Stimulated activated naive CD4-positive, alpha-beta T cell treated with Interleukin-2 at 50 U/mL for 16 hours (primary cell): ENCODE data around the gene EPHB6.
A peak's percentile ranks its signal among the peaks of the same experiment; 100 is the strongest.

Experiments used
- DNase-seq: peaks from one replicate; lab custom pipeline; 2025; lab: John Stamatoyannopoulos, UW

Gene EPHB6, protein sequence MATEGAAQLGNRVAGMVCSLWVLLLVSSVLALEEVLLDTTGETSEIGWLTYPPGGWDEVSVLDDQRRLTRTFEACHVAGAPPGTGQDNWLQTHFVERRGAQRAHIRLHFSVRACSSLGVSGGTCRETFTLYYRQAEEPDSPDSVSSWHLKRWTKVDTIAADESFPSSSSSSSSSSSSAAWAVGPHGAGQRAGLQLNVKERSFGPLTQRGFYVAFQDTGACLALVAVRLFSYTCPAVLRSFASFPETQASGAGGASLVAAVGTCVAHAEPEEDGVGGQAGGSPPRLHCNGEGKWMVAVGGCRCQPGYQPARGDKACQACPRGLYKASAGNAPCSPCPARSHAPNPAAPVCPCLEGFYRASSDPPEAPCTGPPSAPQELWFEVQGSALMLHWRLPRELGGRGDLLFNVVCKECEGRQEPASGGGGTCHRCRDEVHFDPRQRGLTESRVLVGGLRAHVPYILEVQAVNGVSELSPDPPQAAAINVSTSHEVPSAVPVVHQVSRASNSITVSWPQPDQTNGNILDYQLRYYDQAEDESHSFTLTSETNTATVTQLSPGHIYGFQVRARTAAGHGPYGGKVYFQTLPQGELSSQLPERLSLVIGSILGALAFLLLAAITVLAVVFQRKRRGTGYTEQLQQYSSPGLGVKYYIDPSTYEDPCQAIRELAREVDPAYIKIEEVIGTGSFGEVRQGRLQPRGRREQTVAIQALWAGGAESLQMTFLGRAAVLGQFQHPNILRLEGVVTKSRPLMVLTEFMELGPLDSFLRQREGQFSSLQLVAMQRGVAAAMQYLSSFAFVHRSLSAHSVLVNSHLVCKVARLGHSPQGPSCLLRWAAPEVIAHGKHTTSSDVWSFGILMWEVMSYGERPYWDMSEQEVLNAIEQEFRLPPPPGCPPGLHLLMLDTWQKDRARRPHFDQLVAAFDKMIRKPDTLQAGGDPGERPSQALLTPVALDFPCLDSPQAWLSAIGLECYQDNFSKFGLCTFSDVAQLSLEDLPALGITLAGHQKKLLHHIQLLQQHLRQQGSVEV

DNA sequence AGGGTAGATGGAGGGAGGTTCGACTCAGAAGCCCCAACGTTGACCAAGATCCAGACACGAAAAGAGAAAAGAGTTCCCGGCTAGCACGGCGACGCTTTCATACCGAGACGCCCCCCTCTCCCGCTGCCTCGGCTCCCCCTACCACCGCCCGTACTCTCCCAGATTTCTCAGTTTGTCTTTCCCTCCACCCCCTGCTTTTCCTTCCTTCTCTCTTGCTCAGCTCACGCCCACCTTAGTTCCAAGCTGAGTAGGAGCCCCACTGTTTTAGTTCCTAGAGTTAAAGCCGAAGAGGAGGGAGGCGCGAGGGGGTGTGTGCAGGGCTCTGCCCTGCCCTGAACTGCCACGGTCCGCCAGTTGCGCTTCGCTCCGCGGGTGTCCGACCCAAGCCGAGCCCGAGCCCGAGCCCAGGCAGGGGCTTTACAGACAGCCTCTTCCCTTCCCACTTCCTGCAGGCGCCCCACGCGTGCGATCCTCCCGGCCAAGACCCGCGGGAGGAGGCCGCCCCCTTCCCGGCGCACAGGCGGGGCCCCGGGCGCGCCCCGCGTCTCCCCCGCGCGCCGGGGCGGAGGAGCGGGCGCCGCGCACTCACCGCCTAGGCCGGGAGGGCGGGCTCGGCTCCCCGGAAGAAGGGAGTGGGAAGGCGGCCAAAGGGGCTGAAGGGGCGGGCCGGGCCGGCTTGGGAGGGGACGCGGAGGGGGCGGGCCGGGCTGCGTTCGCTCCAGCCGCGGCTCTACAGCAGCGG lies at the start of gene EPHB6:
Gene EPHB6, plus strand, starts transcription at position 705 of the 742 bp plus-strand sequence. CDS start 8,152 bp downstream, outside the sequence.
- DNase-seq = peak; percentile 49

DNA sequence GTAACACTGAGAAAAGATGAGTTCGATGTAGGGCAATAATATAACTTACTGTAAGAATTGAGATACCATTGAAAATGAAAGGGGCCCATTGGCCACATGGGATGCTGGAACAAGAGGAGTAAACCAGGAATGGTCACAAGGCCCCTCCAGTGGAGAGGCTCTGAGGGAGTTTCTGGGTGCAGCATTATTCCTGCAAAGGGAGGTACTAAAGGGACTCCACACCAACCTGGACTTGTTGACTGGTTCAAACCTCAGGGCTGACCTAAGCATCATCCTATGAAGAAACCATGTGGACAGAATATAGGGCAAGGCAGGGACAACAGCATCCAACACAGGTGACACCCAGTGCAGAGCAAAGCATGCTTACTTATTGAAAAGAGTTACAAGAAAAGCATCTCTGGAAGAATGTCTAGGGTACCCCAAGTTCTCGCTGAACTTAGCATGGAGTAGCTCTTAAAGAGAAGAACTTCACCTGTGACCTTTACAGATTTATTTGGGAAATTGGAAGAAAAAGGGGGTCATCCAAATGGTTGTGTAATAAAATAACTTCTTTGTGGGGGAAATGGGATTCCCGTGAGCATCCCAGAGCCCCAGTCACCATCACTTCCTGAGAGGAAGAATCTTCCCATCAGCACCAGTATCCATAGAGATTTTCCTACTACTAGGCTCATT lies 49.4 kb upstream of the EPHB6 start:
- no peak for DNase-seq

DNA sequence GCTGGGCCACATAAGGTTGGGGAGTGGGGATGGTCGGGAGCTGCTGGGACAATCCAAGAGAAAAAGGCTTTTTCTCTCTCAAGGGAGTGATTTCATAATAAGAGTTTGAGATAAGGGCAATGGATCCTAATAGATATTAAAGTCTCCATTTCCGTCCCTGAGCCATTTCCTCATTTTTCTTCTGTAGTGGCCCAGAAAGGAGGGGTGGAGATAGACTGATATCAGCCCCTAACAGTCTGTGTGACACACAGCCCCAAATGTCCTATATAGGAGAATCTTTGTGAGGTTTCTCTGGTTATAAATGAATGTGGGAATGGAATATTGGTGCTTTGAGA lies 48.9 kb upstream of the EPHB6 start:
- no peak for DNase-seq

- DNase-seq = no peak
Observed at GRCh38 chr7:142806957-142807356, 47.9 kb upstream of the EPHB6 start.

GRCh38 chr7:142807855-142808460 lies 46.9 kb upstream of the EPHB6 start:
- peak; percentile 57 for DNase-seq

DNA sequence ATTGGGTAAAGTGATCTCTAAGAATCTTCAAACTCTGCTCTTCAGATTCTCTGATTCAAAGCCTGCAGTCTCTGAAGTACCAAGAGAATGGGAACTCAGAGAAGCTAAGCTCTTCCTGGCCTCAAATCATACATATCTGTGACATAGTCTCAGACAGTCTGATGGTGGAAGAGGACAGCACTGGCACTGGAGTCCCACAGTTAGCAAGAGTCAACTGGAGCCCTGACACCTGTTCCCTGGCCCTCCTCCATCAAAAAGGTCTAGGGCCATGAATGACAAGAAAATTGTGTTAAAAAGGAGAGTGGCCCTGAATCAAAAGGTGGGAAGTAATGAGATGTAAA lies 46.4 kb upstream of the EPHB6 start:
- no peak for DNase-seq

- DNase-seq = peak; percentile 95
Observed at GRCh38 chr7:142808802-142809583, 45.9 kb upstream of the EPHB6 start.

DNA sequence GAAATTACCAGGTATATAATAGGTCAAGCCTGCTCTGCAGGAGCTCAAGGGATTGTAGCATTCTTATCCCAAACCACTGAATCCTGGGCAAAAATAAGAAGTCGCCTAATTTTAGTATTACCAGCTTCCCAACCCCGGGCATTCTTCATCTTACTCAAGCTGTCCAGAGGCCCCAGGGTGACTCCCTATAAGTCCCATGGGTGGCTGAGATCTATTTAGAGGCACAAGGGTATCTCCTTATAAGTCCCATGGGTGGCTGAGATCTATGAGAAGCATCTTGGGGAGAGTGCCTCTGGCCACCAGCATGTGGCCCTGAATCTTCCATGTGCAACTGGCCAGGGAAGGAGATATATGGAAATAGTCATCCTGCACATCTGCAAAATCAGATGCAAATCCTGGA lies 45.2 kb upstream of the EPHB6 start:
- DNase-seq = no peak

DNA sequence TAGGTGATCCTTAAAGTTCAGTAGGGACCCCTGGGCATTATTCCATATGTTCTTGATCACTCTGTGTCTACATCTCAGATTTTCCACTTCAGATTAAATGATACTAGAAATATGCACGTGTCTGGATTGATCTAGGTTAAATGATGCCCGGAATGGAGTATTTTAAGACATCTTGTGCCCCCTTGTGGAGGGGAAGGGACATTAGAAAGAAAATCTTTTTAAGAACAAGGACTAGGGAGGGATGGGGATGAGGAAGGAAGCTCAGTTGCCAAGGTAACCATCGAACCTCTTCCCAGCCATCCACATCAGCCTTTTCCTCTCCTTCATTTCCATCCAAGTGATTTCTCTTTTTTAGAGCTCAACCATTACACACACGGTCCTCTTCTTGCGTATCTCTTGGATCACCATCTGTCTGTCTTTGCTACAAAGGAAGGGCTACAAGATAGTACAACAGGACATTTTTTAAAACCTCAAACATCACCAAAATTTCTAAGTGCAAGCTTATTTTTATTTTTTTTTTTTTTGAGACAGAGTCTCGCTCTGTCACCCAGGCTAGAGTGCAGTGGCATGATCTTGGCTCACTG lies 43.6 kb upstream of the EPHB6 start:
- no peak for DNase-seq

- no peak for DNase-seq
Observed at GRCh38 chr7:142812437-142813215, 42.2 kb upstream of the EPHB6 start.

- DNase-seq = no peak
Observed at GRCh38 chr7:142813226-142813625, 41.6 kb upstream of the EPHB6 start.

DNA sequence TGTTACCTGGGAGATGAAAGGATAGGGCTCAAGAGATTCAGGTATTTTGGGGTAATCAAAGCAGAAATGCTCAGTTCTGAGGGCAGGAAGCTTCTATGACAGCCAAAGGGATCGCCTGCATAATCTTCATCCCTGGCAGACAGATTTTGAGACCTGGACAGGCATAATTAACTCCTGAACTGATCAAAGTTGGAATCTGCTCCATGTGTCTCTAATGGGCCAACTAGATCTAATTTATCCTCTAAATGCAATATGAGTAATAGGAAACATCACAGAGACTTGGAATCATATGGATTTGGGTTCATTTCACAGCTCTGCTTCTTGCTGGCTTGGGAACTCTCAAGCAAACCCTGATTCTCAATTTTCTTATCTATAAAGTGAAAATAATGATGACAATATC lies 41.2 kb upstream of the EPHB6 start:
- no peak for DNase-seq

GRCh38 chr7:142814451-142814850 lies 40.4 kb upstream of the EPHB6 start:
- DNase-seq = no peak

DNA sequence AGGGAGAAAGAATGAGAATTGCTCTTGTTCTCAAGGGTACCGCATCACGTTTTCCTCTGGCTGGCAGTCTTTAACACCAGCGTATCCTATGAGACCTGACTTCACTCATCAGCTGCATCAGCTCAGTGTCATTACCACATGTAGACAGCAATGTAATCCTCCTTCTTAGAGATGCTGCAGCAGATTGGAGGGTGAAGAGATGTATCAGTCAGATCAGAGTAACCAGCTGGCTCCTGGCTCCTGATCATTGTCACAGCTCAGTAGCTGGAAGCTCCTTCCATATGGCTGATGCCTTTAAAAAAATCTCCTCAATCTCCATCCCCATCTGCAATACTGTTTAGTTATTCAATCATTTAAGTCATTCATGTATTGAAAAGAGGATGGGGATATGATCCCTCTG lies 39.7 kb upstream of the EPHB6 start:
- no peak for DNase-seq

GRCh38 chr7:142817506-142817905 lies 37.4 kb upstream of the EPHB6 start:
- DNase-seq = no peak

GRCh38 chr7:142819530-142819929 lies 35.3 kb upstream of the EPHB6 start:
- DNase-seq = no peak

DNA sequence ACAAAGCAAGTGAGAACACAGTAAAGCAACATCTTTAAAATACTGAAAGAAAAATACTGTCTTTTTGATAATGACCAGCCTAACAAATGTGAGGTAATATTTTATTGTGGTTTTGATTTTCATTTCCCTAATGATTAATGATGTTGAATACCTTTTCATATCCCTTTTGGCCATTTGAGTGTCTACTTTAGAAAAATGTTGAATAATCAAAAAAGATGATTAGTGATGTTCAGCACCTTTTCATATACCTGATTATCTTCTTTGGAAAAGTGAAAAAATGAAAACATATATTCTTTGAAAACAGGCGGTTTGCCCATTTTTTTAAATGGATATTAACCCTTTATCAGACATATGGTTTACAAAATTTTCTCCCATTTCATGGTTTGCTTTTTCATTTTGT lies 32.2 kb upstream of the EPHB6 start:
- DNase-seq = no peak

DNA sequence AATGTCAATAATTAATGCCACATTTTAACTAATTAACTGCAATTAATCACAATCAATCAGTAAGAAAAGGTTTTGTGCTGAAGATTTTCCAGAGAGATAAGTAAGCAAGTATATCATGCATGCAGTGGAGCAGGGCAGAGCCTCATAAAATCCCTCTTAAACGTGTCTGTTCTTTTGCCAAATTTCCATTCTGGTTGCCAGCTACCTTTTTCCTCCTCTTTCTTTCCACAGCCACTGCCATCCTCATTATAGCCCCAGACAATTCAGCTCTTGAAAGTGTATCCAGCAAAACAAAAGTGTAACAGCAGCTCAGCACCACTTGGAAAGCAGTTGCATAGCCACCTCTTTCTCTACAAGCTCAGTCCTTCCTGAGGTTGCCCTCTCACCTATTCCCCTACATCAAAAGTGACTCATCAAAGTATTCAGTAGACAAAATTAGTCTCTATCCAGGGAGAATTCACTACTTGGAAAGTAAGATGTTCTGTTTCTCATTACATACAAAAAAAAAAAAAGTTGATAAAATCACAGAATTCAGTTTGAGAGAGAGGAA lies 26.9 kb upstream of the EPHB6 start:
- DNase-seq = no peak

- DNase-seq = no peak
Observed at GRCh38 chr7:142832417-142832816, 22.5 kb upstream of the EPHB6 start.
